ENCODE measurements around the gene SLC50A1.

Gene SLC50A1, protein sequence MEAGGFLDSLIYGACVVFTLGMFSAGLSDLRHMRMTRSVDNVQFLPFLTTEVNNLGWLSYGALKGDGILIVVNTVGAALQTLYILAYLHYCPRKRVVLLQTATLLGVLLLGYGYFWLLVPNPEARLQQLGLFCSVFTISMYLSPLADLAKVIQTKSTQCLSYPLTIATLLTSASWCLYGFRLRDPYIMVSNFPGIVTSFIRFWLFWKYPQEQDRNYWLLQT

DNA sequence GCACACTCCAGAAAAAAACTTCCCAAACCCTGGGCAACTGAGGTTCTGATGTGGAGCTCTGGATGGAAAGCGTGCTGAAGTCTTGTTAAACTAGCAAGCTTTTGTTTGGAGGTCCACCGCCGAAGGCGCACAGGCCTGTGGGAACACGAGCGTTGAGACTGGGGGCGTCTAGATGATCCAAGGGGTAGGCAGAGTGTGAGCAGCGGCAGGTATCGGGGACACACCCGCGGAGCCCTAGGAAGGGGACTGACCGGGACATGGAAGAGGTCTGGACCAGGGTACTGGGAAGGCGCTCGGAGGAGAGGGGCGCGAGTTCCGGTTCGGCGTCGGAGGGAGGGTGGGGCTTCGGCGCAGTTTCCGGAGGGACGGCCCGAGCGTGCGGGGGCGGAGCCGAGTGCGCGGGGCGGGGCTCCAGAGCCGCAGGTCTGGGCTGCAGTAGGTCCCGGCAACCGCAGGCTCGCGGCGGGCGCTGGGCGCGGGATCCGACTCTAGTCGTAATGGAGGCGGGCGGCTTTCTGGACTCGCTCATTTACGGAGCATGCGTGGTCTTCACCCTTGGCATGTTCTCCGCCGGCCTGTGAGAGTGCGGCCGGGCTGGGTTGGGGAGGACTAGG is at the start of gene SLC50A1:
TSS of gene SLC50A1 (plus strand) at position 438 of the 614 bp plus-strand sequence. CDS start at position 498, 60 bp downstream.
- peak; percentile 69 for FAIRE-seq

- FAIRE-seq = no peak
These were observed 49.4 kb upstream of the SLC50A1 start for GRCh38 chr1:155086128-155086741.

GRCh38 chr1:155086856-155087535 is 48.7 kb upstream of the SLC50A1 start:
- FAIRE-seq = no peak

DNA sequence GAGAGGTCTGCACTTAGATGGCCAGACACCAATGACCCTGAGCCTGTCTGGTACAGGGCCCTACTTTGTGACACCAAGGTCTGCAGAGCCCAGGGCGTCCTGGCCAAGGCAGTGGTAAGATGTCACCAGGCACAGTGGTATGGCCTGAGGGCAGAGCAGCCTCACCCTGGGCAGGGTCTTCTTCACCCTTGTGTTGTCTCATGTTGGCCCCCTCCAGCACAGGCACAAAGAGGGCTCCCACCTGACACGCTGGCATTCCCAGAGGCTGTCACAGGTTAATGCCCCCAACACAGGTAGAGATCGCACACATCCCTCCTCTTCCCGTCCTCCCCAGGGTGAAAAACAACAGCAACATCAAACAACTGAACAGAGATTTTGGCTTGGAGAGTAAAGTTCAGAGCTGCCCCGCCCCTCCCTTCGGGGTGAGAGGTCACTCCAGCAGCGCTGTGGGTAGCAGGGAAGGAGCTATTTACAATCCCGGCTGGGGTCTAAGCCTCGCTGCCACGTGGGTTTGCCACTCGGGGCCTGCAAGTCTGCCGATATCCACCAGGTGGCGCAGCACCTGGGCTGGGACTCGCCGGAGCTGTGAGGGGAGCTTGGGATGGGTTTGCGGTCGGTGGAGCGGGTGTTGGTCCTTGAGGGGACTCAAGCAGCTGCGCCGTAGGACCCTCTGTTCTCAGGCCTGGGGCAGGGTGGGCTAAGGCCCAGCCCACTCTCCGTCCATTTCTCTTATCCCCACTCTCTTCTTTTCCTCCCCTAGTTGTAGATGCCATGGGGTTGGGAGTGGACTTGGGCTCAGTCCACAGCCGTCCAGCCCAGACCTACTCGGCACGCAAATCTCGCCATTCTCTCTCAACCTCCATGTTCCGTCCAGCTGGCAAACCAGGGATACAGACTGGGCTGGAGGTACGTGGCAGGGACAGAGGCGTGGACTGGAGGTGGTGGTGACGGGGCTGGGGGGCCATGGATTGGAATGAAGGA is 44.3 kb upstream of the SLC50A1 start:
- peak; percentile 55 for FAIRE-seq

DNA sequence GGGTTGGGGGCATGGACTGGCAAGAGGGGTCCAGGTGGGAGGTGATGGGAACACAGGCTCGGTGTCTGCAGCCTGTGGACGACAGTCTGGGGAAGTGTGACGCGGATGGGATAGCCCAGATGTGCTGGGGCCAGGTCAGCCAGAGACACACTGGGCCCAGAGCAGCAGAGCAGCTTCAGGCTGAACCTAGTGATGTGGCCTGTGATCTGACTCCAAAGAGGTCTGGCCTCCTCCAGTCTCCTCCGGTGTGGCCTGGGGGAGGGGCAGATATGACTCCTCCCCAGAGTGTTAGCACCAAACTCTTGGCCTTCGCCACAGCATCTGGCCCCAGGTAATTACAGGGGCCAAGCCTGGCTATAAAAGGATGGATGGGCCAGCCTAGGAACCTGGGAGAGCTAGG is 43.5 kb upstream of the SLC50A1 start:
- FAIRE-seq = no peak

- no peak for FAIRE-seq
These were observed 43.0 kb upstream of the SLC50A1 start for GRCh38 chr1:155092641-155093040.

- peak; percentile 89 for FAIRE-seq
These were observed 41.6 kb upstream of the SLC50A1 start for GRCh38 chr1:155093911-155094621.

- FAIRE-seq = no peak
These were observed 41.1 kb upstream of the SLC50A1 start for GRCh38 chr1:155094622-155094948.

DNA sequence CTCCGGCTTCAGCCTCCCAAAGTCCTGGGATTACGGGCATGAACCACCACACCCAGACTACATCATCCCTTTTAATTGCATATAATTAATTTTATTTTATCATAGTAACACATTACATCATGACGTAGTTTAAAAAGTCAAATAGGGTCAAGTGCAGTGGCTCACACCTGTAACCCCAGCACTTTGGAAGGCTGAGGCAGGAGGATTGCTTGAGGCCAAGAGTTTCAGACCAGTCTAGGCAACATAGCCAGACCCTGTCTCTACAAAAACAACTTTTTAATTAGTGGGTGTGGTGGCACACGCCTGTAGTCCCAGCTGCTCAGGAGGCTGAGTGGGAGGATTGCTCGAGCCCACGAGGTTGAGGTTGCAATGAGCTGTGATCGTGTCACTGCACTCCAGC is 36.3 kb upstream of the SLC50A1 start:
- FAIRE-seq = no peak

GRCh38 chr1:155103325-155103724 is 32.3 kb upstream of the SLC50A1 start:
- FAIRE-seq = no peak

DNA sequence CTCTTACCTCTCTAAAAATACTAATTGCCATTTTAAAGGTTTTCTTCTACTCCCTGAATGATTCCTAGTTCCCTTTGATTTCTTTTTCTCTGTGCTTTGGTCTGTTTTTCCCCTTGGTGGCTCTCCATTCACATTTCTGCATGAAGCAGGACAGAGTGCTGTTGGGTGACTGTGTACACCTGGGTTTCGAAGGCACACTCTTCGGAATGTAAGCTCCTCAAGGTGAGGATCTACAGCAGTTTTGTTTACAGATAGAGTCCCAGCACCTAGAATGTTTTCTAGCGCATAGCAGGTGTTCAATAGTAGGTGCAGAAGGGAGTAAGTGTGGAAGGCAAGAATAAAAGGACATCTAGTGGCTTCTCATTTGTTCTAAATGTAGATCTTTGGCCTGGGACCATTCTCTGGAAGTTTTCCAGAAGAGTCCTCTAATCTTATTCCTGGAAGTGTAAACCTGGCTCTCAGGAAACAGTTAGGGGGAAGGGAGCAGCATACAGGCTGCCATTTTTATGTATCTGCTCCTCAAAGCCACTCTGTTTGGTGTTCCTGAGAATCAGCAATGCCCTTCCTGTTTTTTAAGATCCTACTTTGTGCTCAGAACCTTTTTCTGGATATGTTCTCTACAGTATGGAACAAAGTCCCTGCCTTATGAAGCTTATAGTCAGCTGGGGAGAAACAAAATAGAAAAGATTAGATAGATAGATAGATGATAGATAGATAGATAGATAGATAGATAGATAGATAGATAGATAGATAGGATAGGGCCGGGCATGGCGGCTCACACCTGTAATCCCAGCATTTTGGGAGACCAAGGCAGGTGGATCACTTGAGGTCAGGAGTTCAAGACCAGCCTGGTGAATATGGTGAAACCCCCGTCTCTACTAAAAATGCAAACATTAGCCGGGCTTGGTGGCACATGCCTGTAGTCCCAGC is 30.8 kb upstream of the SLC50A1 start:
- no peak for FAIRE-seq

DNA sequence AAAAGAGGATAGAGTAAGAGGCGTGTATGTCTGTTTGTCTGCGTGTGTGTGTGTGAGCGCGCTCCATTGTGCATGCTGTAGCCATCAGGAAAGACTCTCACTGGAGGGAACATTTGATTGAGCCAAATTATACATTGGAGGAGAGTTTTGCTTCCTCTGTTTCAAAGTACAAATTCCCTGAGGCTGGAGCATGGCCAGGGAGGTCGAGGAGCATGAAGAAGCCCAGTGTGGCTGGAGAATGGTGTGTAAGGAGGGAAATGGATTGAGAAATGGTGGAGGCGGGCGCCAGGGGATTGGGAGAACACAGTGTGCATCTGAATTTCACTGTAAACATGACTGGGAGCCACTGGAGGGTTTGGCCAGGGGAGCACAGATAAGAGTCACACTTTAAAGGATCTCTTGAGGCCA is 30.0 kb upstream of the SLC50A1 start:
- FAIRE-seq = no peak

GRCh38 chr1:155106862-155107261 is 28.8 kb upstream of the SLC50A1 start:
- FAIRE-seq = no peak

DNA sequence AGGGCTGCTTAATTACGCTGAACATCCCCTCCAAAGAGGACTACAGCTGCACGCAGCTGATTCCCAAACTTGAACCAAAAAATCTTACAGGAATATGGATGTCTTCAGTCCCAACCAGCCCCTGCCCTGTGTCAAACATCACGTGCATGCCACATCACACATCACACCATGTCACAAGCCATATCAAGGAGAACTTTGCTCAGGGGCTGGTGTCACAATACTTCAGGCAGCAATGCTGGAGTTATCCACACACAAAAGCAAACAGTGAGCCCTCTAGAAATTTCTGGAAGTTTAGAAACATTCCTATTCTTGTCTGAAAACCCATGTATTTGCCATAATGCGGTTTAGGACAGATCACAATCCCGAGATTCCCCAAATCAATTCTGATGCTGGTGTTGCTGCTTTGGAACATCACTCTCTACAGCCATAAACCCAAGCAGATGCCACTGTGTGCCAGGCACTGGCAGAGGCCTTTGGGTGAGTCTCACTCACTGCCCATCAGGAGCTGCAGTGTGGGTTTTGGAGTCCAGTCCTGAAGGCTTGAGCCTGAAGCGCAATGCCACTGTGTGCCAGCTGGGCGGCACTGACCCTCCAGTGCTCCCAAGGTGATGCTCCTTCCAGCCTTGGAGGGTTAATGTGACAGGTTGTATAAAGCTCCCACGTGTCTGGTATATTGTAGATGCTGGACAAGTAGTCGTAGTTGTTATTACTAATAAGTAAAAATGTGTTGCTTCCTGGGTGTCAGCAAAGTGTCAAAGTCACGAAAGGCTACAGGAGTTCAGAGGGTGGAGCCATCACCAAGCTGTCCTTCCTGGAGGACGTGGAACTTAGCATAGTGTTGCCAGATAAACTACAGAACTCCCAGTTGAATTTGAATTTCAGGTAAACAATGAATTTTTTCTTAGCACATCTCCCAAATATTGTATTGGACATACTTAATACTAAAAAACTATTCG is 28.1 kb upstream of the SLC50A1 start:
- no peak for FAIRE-seq

- no peak for FAIRE-seq
These were observed 27.4 kb upstream of the SLC50A1 start for GRCh38 chr1:155108296-155108695.

DNA sequence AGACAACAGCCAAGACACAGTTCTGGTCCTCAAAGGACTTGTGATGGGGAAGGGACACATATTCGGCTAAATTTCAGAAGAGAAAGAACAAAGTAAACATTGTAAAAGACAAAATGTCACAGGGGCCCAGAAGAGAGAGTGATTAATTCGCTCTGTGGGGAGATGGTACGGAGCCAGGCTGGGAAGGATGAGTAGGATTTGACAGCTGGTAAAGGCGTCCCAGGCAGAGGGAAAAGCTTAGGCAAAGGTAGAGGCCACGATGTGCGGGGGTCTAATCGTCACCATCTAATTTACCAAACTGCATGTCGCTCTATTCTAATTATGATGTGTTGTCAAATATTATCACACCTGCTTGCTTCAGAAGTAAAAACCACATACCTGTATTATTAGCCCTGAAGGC is 25.3 kb upstream of the SLC50A1 start:
- no peak for FAIRE-seq

GRCh38 chr1:155110826-155111225 is 24.8 kb upstream of the SLC50A1 start:
- no peak for FAIRE-seq

- no peak for FAIRE-seq
These were observed 22.1 kb upstream of the SLC50A1 start for GRCh38 chr1:155113450-155113980.

DNA sequence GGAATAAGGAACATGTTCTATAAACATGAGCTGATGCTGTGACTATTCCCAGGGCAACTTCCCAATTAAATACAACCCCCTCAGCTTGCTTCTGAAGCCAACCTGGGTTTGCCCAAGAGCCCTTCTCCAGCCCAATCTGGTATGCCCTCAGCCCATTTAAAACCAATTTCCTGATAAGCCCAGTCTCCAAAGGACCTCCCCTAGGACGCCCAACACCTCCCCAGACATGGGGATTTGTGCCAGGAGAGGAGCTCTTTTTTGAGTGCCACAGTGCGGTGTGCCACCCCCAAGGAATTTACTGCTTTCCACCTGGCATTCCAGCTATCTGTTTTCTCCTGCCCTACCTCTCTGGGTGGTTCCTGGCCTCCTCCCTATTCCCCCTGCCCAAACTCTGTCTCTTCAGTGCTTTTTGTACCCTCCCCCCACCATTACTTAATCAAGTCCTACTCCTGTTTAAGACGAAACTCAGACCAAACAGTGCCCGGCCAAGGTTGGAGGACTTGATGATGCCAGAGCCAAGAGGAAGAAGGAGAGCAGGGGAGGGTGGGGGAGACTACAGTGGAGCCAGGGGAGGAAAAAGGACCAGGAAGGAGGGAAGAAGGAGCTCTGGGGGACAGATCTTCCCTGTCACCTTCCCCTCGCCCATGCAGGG is 19.4 kb upstream of the SLC50A1 start:
- no peak for FAIRE-seq
